ENCODE results near the gene CHD2. TPM values are rescaled to one million over a fixed set of nuclear protein-coding genes. Genes with fewer than 3 reads are reported as not detected.
A peak's percentile ranks its signal among the peaks of the same experiment; 100 is the strongest.

Gene CHD2
- polyA plus RNA-seq, 2 of the 4 experiments (the other 2 are of a cell fraction) = 29.5 to 68.2 TPM

- peak; percentile 83 for FAIRE-seq
- H3K4me2 ChIP-seq = peak overlapping the region; percentile 75
- 2% methylated on average over 11 of the region's 11 CpGs for WGBS (ENCODE audit: missing lambda C conversion rate)
- peaks cover 95% of the 10 kb centered on the region for H3K4me1 ChIP-seq
- ATAC-seq = peak; percentile 55 to 59
- CTCF ChIA-PET = interaction anchor here (0.7 to 15.0 kb wide), 38 partner anchors 9 to 185 kb away, joined by 3 to 167 read pairs (median 5); partner anchors contain the start of gene CHD2
- peak overlapping the region; percentile 79 to 88 for H3K27ac ChIP-seq
- POLR2A ChIA-PET = interaction anchor here (0.7 to 7.6 kb wide), 7 partner anchors 12 to 122 kb away, joined by 3 to 80 read pairs (median 17); partner anchors contain the start of gene CHD2
- peak overlapping the region; percentile 28 for H3K4me3 ChIP-seq
- H3K9me3 ChIP-seq = no peaks in the 10 kb centered on the region
- DNase-seq (ENCODE audit: low read depth in 1 of 2, low spot score in 1 of 2) = peak; percentile 86 to 97
- TF ChIP-seq SMC3 (IDR thresholded peaks at IDR 0.05) = peak; percentile 98
- TF ChIP-seq CBX8 (IDR thresholded peaks at IDR 0.05) = no peak
- peak; percentile 57; the same call in 1 of the 2 replicates for TF ChIP-seq RARB (CRISPR knock-in tag; IDR thresholded peaks at IDR 0.05)
- TF ChIP-seq SREBF2 (IDR thresholded peaks at IDR 0.05) = no peak
- TF ChIP-seq JUN (IDR thresholded peaks at IDR 0.05) = peak; percentile 52 to 89; a peak in 4 of 5 replicates
- no peak for TF ChIP-seq ELK1 (IDR thresholded peaks at IDR 0.05; ENCODE audit: low read depth, low read length)
- TF ChIP-seq POLR2AphosphoS2 (conservative IDR thresholded peaks at IDR 0.05; ENCODE audit: low read length) = peak; percentile 85
- TF ChIP-seq ATOH8 (CRISPR knock-in tag; IDR thresholded peaks at IDR 0.05; ENCODE audit: low read depth) = 0 out of 2 replicates have a peak, but pooled peaks have one; percentile 43
- TF ChIP-seq CHD4 (IDR thresholded peaks at IDR 0.05; ENCODE audit: borderline replicate concordance) = no peak
- TF ChIP-seq ZNF302 (CRISPR knock-in tag; IDR thresholded peaks at IDR 0.05) = no peak
- TF ChIP-seq HOXB5 (CRISPR knock-in tag; IDR thresholded peaks at IDR 0.05) = no peak
- TF ChIP-seq USF2 (IDR thresholded peaks at IDR 0.05) = no peak
- 0 out of 2 replicates have a peak, but pooled peaks have one; percentile 48 for TF ChIP-seq ZSCAN20 (CRISPR knock-in tag; IDR thresholded peaks at IDR 0.05)
- peak; percentile 57; the same call in 1 of the 2 replicates for TF ChIP-seq ESRRA (IDR thresholded peaks at IDR 0.05; ENCODE audit: borderline replicate concordance, low read length)
- TF ChIP-seq FOXS1 (CRISPR knock-in tag; IDR thresholded peaks at IDR 0.05) = 0 out of 2 replicates have a peak, but pooled peaks have one; percentile 68
- no peak; the same call in 1 of the 2 replicates for TF ChIP-seq JUNB (IDR thresholded peaks at IDR 0.05)
- peak; percentile 47; the same call in 1 of the 2 replicates for TF ChIP-seq KDM5A (IDR thresholded peaks at IDR 0.05)
- no peak for TF ChIP-seq FOSL2 (IDR thresholded peaks at IDR 0.05)
- peak; percentile 67 for TF ChIP-seq FOSL2 (CRISPR knock-in tag; IDR thresholded peaks at IDR 0.05)
- no peak; the same call in none of the 2 replicates for TF ChIP-seq HOXA7 (CRISPR knock-in tag; IDR thresholded peaks at IDR 0.05)
- no peak for TF ChIP-seq HMGXB4 (CRISPR knock-in tag; IDR thresholded peaks at IDR 0.05; ENCODE audit: borderline replicate concordance)
- peak; percentile 83 to 89 for TF ChIP-seq CEBPB (IDR thresholded peaks at IDR 0.05)
- TF ChIP-seq RAD21 (conservative IDR thresholded peaks at IDR 0.05 in 1 of 2, IDR thresholded peaks at IDR 0.05 in 1 of 2) = peak; percentile 94 to 98
- no peak for TF ChIP-seq HOXB13 (CRISPR knock-in tag; IDR thresholded peaks at IDR 0.05; ENCODE audit: low read depth)
- TF ChIP-seq MYC (IDR thresholded peaks at IDR 0.05; ENCODE audit: borderline replicate concordance, low read length) = no peak
- TF ChIP-seq FOSB (CRISPR knock-in tag; IDR thresholded peaks at IDR 0.05) = no peak; the same call in 1 of the 2 replicates
- TF ChIP-seq MAX (IDR thresholded peaks at IDR 0.05) = peak; percentile 49; the same call in 1 of the 2 replicates
- TF ChIP-seq POLR2A (IDR thresholded peaks at IDR 0.05; ENCODE audit: low read length) = no peak
- TF ChIP-seq KDM1A (IDR thresholded peaks at IDR 0.05; ENCODE audit: low read depth) = no peak
- no peak for TF ChIP-seq EP300 (IDR thresholded peaks at IDR 0.05)
- 0 out of 2 replicates have a peak, but pooled peaks have one; percentile 15 for TF ChIP-seq TFCP2L1 (CRISPR knock-in tag; IDR thresholded peaks at IDR 0.05)
- TF ChIP-seq E2F6 (IDR thresholded peaks at IDR 0.05; ENCODE audit: borderline replicate concordance, low read depth) = no peak
- peak; percentile 25; the same call in 1 of the 2 replicates for TF ChIP-seq MAZ (IDR thresholded peaks at IDR 0.05; ENCODE audit: borderline replicate concordance, low read depth, low read length)
- TF ChIP-seq GATA3 (IDR thresholded peaks at IDR 0.05; ENCODE audit: borderline replicate concordance) = peak; percentile 67; the same call in 1 of the 2 replicates
- no peak for TF ChIP-seq CHD2 (IDR thresholded peaks at IDR 0.05; ENCODE audit: low read length, partially characterized antibody)
Observed at GRCh38 chr15:92917598-92918407, 17.7 kb downstream of the CHD2 start.

Data from A549 (cell line).